ENCODE data around the gene PFKFB3.
"Not testable (repeated sequence)": the region's sequence is repeated elsewhere in the genome, so short reads cannot be mapped to it uniquely, and the experiment has no call there.

Gene PFKFB3

DNA sequence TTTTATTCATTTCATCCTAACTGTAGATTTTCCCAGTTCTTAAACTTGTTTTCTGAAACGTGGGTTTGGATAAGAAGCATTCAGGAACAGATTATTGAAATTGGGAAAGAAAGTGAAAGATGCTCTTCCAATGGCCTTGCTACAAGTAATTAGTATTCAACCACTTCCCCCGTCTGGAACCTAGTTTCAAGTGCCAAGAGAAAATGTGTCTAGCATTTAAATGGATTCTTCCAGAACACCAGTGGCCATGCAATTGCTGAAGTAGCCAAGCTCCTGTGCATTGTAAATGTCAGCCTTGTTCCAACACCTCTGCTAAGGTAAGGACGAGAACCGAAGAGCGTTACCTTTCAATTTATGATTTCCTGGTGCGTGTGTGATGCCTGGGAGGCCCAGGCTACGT is 68.2 kb downstream of the PFKFB3 start:
- H3K9me3 Mint-ChIP-seq (ENCODE audit: low read depth): no peaks in the 10 kb centered on the region

DNA sequence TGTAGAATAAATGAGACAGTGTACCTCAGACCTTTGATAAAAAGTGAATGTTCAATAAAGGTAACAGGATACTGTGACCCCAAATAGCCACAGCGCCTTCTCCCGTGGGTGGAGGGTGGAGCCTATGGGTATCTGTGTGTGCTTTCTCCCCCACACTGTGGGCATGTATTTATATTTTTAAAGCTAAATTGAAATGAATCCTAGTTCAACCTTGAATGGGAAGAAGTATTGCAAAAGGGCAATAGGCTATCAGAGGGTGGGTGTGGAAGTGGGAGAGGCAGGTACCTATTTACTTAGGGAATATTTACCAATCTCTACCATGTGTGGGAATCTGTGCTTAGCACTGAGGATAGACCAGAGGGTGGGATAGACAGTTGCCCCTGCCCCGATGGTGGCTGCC is 68.9 kb downstream of the PFKFB3 start:
- Mint-ChIP-seq H3K27ac (peak overlapping the region; percentile 85), H3K4me3 (no peak overlapping the region), H3K4me1 (ENCODE audit: low read depth) (peaks cover 50% of the 10 kb centered on the region), H3K27me3 (no peaks in the 10 kb centered on the region), H3K36me3 (no peaks in the 10 kb centered on the region), H3K9me3 (ENCODE audit: low read depth) (no peaks in the 10 kb centered on the region)

More for the DNA sequence above, 68.2 kb downstream of the PFKFB3 start:
- peaks cover 47% of the 10 kb centered on the region for H3K4me1 Mint-ChIP-seq (ENCODE audit: low read depth)
- no peaks in the 10 kb centered on the region for H3K27me3 Mint-ChIP-seq
- H3K4me3 Mint-ChIP-seq: peak overlapping the region; percentile 44
- peak overlapping the region; percentile 85 for H3K27ac Mint-ChIP-seq
- peaks cover 2% of the 10 kb centered on the region for H3K36me3 Mint-ChIP-seq

DNA sequence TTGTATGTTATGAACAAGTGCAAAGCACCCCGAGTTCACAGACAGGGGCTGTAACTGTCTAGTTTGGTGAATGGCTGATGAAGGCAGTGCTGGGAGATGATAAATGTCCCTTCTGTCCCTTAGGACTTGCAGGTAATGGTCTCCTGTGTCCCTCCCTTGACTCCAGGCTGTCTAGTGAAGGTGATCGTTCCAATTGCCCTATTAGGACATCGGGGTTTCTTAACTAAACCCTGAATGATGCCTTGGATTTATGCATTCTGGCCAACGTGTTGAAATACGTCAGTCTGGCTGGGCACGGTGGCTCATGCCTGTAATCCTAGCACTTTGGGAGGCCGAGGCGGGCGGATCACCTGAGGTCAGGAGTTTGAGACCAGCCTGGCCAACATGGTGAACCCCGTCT is 69.4 kb downstream of the PFKFB3 start:
- Mint-ChIP-seq H3K4me3 (no peak overlapping the region), H3K9me3 (ENCODE audit: low read depth) (no peaks in the 10 kb centered on the region), H3K27ac (no peak overlapping the region), H3K4me1 (ENCODE audit: low read depth) (peaks cover 51% of the 10 kb centered on the region), H3K27me3 (no peaks in the 10 kb centered on the region), H3K36me3 (no peaks in the 10 kb centered on the region)

DNA sequence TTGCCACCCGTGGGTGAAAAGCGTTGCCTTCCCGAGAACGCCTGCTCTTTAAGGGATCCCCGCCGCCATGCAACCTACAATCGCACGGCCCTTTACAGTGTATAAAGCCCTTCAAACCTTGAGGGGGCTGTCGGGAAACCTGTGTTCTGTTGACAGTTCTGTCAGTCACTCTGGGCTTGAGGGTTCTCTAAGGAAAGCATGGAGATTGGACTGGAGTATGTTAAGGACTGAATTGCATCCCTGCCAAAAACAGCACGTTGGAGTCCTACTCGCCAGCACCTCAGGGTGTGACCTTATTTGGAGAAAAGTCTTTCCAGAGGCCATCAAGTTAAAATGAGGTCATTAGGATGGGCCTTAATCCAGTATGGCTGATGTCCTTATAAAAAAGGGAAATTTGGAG is 70.6 kb downstream of the PFKFB3 start:
- Mint-ChIP-seq H3K27me3 (no peaks in the 10 kb centered on the region), H3K4me1 (ENCODE audit: low read depth) (peaks cover 48% of the 10 kb centered on the region), H3K9me3 (ENCODE audit: low read depth) (no peaks in the 10 kb centered on the region), H3K27ac (no peak overlapping the region), H3K36me3 (no peaks in the 10 kb centered on the region), H3K4me3 (no peak overlapping the region)

DNA sequence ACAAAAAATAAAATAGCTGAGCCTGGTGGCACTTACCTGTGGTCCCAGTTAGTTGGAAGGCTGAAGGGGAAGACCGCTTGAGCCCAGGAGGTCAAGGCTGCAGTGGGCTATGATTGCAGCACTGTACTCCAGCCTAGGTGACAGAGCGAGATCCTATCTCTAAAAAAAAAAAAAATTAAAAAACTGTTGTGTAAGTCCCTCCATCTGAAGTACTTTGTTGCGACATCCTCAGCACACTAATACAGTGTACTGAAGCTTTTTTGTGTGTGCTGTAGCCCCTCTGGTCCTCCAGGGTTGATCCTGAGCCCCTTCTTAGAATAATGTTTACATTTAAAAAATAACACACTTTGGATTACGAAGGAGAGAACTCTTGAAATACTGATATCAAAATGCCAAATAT is 71.3 kb downstream of the PFKFB3 start:
- H3K36me3 Mint-ChIP-seq: no peaks in the 10 kb centered on the region
- no peaks in the 10 kb centered on the region for H3K27me3 Mint-ChIP-seq
- H3K9me3 Mint-ChIP-seq (ENCODE audit: low read depth): no peaks in the 10 kb centered on the region
- peaks cover 47% of the 10 kb centered on the region for H3K4me1 Mint-ChIP-seq (ENCODE audit: low read depth)
- no peak overlapping the region for H3K4me3 Mint-ChIP-seq
- peak overlapping the region; percentile 93 for H3K27ac Mint-ChIP-seq

DNA sequence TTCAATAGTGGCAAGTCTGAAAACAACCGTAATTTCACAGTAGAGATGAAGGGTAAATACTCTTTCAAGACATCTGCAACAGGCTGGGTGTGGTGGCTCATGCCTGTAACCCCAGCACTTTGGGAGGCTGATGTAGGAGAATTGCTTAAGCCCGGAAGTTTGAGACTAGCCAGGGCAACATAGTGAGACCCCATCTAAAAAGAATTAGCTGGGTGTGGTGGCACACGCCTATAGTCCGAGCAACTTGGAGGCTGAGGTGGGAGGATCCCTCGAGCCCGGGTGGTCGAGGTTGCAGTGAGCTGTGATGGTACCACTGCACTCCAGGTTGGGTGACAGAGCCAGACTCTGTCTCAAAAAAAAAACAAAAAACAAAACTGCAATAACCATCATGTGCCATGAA is 71.8 kb downstream of the PFKFB3 start:
- Mint-ChIP-seq H3K27ac (peak overlapping the region; percentile 93), H3K4me3 (no peak overlapping the region)

DNA sequence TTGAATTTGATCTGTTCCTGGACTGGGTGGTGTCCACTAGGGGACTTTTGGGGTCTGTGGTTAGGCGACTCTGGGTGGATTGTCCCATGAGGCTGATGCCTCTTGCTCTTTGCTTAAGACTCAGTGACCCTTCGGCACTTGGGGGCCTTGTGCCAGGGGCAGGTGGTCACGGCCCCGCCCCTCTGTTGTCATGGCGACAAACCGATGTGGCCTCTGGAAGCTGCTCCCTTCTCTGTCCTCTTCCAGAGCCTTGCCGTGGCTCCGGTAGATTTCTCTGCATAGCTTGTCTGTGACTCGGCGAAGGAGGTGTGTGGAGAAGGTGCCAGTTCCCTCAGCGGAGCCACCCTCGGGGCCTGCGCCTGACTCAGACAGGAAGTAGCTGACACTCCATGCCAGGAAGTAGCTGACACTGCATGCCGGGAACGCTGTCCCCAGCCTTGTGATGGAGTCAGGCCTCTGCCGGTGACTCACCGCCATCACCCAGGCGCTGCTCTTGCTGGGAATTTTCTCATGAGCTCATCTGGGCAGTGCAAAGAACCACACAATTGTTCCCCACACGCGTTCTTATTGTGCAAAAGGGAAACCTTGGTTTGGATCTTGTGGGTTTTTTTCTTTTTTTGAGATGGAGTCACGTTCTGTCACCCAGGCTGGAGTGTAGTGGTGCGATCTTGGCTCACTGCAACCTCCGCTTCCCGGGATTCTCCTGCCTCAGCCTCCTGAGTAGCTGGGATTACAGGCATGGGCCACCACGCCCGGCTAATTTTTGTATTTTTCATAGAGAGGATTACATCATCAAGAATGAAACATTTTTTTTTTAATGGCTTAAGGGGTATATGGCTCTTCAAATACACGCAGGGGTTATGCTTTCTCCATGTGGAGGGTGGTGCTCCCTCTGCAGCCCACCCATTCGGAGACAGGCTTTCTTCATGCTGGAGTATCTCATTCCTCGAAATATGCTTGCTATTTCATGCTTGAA is 72.6 kb downstream of the PFKFB3 start:
- H3K9me3 Mint-ChIP-seq (ENCODE audit: low read depth): no peaks in the 10 kb centered on the region
- no peaks in the 10 kb centered on the region for H3K27me3 Mint-ChIP-seq
- H3K4me1 Mint-ChIP-seq (ENCODE audit: low read depth): peaks cover 37% of the 10 kb centered on the region
- H3K4me3 Mint-ChIP-seq: peak overlapping the region; percentile 61
- H3K36me3 Mint-ChIP-seq: no peaks in the 10 kb centered on the region
- peak overlapping the region; percentile 93 for H3K27ac Mint-ChIP-seq

More for the DNA sequence above, 71.8 kb downstream of the PFKFB3 start:
- Mint-ChIP-seq H3K36me3 (no peaks in the 10 kb centered on the region), H3K4me1 (ENCODE audit: low read depth) (peaks cover 42% of the 10 kb centered on the region), H3K27me3 (no peaks in the 10 kb centered on the region), H3K9me3 (ENCODE audit: low read depth) (no peaks in the 10 kb centered on the region)

DNA sequence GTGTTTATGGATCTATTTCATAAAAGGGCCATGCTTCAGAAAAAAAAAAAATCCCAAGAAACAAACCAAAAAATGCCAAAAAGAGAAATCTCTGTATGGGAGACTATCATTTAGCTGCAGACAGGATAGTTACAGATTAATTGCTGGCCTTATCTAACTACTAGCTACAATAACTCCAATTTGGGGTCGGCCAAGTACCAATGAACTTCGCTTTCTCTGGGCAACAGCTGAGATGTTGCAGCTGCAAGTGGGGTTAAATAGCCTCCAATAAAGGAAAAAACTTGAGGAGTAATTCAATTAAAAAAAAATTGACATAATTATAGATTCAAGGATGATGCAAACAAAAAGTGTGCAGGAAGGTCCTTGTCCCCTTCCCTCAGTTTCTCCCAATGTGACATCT is 73.6 kb downstream of the PFKFB3 start:
- H3K27ac Mint-ChIP-seq: no peak overlapping the region
- H3K4me3 Mint-ChIP-seq: no peak overlapping the region
- no peaks in the 10 kb centered on the region for H3K9me3 Mint-ChIP-seq (ENCODE audit: low read depth)
- H3K36me3 Mint-ChIP-seq: no peaks in the 10 kb centered on the region
- peaks cover 29% of the 10 kb centered on the region for H3K4me1 Mint-ChIP-seq (ENCODE audit: low read depth)
- H3K27me3 Mint-ChIP-seq: no peaks in the 10 kb centered on the region

DNA sequence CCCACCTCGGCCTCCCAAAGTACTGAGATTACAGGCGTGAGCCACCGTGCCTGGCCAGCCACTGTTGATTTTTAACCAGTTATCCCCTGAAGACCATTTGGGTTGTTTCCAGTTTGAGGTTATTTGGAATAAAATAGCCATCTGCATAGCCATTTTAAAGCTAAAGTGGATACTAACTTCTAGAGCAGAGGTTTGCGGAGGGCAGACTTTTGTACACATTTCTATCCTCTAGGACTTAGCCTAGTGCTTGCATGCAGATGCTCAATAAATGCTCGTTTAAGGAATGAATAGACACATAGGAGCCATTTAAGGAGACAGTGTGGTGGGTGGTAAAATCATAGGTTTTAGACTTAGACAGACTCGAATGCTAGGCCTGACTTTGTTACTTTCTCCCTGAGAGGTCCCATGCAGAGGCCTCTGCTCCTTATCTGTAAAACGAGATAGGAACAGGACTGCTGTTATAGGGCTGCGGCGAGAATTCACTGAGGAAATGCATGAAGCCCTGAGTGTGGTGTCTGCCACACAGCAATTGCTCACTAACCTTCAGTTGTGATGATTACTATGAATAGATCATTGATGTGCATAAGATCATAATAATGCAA is 75.9 kb downstream of the PFKFB3 start:
- Mint-ChIP-seq H3K4me3 (no peak overlapping the region), H3K27ac (no peak overlapping the region), H3K4me1 (ENCODE audit: low read depth) (peaks cover 22% of the 10 kb centered on the region), H3K36me3 (no peaks in the 10 kb centered on the region), H3K27me3 (no peaks in the 10 kb centered on the region), H3K9me3 (ENCODE audit: low read depth) (no peaks in the 10 kb centered on the region)

DNA sequence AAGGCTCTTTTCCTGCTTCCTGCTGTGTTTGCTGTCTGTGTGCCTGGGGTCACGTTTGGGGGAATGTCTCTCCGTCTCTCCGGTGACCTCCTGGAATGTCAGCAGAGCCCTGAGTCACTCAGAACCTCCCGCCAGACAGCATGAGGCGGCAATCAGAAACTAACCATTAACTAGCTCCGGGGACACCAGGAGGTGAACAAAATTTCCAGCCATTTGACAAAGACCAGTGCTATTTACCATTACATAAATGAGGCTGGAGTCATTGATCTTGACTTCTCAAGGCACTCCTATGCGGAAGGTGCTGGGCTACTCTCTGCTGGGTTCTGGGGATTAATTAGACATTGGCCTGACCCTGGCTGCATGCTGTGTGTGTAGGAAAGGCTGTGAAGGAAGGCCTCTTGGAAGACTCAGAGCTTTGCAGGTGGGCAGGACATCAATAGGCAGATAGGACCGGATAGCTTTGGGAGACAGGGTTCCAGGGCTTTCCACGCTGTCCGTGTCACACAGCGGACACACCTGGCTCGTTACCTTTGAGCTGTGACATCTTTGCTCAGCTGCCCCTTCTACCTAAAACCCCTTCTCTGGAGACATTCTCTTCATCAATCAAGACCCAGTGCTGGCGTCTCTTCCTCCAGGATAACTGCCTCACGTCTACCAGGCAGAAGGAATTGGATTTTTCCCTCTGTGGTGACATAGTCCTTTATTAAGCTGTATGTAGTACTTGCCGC is 77.0 kb downstream of the PFKFB3 start:
- H3K9me3 Mint-ChIP-seq (ENCODE audit: low read depth): no peaks in the 10 kb centered on the region
- H3K27ac Mint-ChIP-seq: no peak overlapping the region
- H3K4me3 Mint-ChIP-seq: no peak overlapping the region
- no peaks in the 10 kb centered on the region for H3K36me3 Mint-ChIP-seq
- peaks cover 22% of the 10 kb centered on the region for H3K4me1 Mint-ChIP-seq (ENCODE audit: low read depth)
- H3K27me3 Mint-ChIP-seq: no peaks in the 10 kb centered on the region

DNA sequence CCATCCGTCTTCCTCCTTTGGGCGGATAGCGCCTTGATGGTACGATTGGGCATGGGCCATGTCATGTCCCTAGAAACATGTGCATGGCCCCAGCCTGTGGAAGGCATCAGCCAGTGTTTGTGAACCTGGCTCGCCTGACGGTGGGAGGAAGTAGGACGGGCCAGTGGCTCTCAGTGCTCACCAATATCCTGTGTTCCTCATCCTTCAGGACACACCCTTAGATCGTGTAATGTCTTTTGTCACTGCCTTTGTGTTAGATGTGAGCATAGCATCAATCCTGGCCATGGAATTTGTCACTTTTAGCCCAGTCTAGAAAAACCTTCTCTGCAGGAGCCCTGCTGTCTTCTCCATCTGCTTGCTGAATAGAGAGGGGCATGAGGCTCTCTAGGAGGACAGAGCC is 77.6 kb downstream of the PFKFB3 start:
- Mint-ChIP-seq H3K36me3 (no peaks in the 10 kb centered on the region), H3K4me3 (no peak overlapping the region), H3K27me3 (no peaks in the 10 kb centered on the region), H3K27ac (no peak overlapping the region), H3K4me1 (ENCODE audit: low read depth) (peaks cover 18% of the 10 kb centered on the region), H3K9me3 (ENCODE audit: low read depth) (no peaks in the 10 kb centered on the region)

DNA sequence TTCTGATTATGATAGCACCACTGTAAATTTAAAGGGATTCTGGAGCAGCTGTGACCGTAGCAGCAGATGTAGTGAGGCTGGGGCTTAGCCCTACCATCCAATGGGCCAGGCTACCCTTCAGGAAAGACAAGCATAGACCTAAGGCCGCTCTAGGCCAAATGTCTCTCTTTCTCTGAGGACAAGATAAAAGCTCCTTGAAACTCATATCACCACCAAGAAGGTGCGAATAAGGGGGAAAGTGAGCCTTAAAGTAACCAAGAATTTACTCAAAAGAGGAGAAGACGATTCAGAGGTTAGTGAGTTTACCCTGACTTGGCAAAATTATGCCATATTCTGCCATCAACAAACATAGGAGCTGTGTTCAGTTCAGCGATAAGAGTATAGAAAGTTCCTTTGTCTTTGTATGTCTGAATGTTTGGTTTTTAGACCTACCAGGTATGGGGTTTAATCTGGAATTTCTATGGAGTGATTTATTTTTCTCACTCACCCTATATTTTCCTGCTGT is 79.8 kb downstream of the PFKFB3 start:
- Mint-ChIP-seq H3K27me3 (no peaks in the 10 kb centered on the region), H3K27ac (peak overlapping the region; percentile 34), H3K4me3 (no peak overlapping the region), H3K4me1 (ENCODE audit: low read depth) (peaks cover 6% of the 10 kb centered on the region), H3K36me3 (no peaks in the 10 kb centered on the region), H3K9me3 (ENCODE audit: low read depth) (no peaks in the 10 kb centered on the region)

DNA sequence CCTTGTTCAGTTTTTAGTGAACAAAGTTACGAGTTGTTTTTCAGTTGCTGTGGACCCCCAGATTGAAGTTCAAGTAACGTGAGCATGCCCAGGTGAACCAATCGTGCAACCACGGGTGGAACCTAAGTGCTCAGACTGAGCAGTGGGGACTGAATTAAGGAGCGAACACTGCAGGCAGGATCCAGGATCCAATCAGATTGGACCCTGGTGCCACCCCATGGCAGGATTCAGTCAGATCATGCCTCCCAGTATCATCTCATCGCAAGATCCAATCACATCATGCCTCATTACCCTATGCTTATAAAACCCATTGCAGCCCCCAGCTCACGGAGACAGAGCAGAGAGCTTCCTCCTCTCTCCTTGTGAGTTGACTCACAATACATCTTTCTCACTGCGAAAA is 80.9 kb downstream of the PFKFB3 start:
- Mint-ChIP-seq H3K9me3 (ENCODE audit: low read depth) (no peaks in the 10 kb centered on the region), H3K36me3 (no peaks in the 10 kb centered on the region), H3K27me3 (no peaks in the 10 kb centered on the region), H3K4me3 (no peak overlapping the region), H3K4me1 (ENCODE audit: low read depth) (peaks cover 6% of the 10 kb centered on the region), H3K27ac (no peak overlapping the region)

DNA sequence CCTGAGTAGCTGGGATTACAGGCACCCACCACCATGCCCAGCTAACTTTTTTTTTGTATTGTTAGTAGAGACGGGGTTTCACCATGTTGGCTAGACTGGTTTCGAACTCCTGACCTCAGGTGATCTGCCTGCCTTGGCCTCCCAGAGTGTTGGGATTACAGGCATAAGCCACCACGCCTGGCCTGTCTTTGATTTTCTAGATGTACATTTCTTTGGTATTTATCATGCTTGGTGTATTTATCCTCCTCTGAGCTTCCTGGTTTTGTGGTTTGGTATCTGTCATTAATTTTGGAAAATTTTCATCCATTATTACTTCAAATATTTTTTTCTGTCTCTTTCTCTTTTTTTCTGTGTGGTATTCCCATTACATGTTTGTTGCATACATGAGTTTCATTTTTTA is 87.9 kb downstream of the PFKFB3 start:
- H3K4me1 Mint-ChIP-seq (ENCODE audit: low read depth): peaks cover 24% of the 10 kb centered on the region
- H3K36me3 Mint-ChIP-seq; H3K4me3 Mint-ChIP-seq; H3K27ac Mint-ChIP-seq; H3K27me3 Mint-ChIP-seq; H3K9me3 Mint-ChIP-seq (ENCODE audit: low read depth): not testable (repeated sequence)

DNA sequence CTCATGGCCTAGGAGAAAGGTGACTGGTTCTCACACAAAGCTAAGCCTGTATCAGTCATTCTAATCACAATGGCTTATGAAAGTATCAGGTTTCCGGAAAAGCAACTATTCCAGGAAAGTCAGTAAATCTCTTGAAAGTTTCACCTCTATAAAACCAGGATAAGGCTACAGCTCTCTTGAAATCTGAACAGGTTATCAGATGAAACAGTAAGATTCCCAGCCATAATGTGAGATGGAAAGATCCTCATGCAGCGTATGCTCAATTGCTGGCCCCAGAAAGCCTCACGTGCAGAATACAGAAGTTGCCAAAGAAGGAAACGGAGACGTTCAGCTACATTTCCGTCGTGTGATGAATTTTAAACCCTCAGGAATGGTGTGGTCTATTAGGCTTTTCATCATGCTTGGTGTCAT is 90.0 kb downstream of the PFKFB3 start:
- H3K4me1 Mint-ChIP-seq (ENCODE audit: low read depth): peaks cover 32% of the 10 kb centered on the region
- no peak overlapping the region for H3K4me3 Mint-ChIP-seq
- H3K27ac Mint-ChIP-seq: peak overlapping the region; percentile 16

More for the DNA sequence above, 90.0 kb downstream of the PFKFB3 start:
- H3K9me3 Mint-ChIP-seq (ENCODE audit: low read depth): no peaks in the 10 kb centered on the region
- H3K27me3 Mint-ChIP-seq: no peaks in the 10 kb centered on the region
- H3K36me3 Mint-ChIP-seq: peaks cover 3% of the 10 kb centered on the region

All from activated naive CD8-positive, alpha-beta T cell (primary cell).